HG02943 (cell line): ENCODE measurements around the gene TMEM267.
"Not testable (repeated sequence)": the region's sequence is repeated elsewhere in the genome, so short reads cannot be mapped to it uniquely, and the experiment has no call there.

Experiments
- ATAC-seq: cut with Tn5 transposase; IDR thresholded peaks from one replicate; pipeline ENCODE4 v1.9.1; 2021; ENCODE audit warnings: mild to moderate bottlenecking, low read depth, moderate library complexity; ENCODE audit not compliant: unreplicated experiment

The TMEM267 gene

GRCh38 chr5:43483298-43484105 is at the start of gene TMEM267:
TSS of gene TMEM267 (minus strand) at chr5:43483865. CDS start at chr5:43453969, 29,896 bp downstream.
- ATAC-seq = peak; percentile 86

- ATAC-seq = no peak
These were observed 47.0 kb upstream of the TMEM267 start for GRCh38 chr5:43530648-43531047.

- ATAC-seq = no peak
These were observed 40.0 kb upstream of the TMEM267 start for GRCh38 chr5:43523662-43524072.

GRCh38 chr5:43520615-43521014 is 37.0 kb upstream of the TMEM267 start:
- ATAC-seq = no peak

GRCh38 chr5:43515678-43516048 is 32.0 kb upstream of the TMEM267 start:
- ATAC-seq = no peak

- peak; percentile 97 for ATAC-seq
These were observed 31.4 kb upstream of the TMEM267 start, which contains the start of gene C5orf34 for GRCh38 chr5:43514816-43515677. TSS of gene C5orf34 (minus strand) at chr5:43515148. CDS start at chr5:43509339, 5,809 bp downstream.

GRCh38 chr5:43514471-43514815 is 30.8 kb upstream of the TMEM267 start:
- peak; percentile 35 for ATAC-seq

- ATAC-seq = no peak
These were observed 30.4 kb upstream of the TMEM267 start for GRCh38 chr5:43514025-43514424.

GRCh38 chr5:43511062-43511461 is 27.4 kb upstream of the TMEM267 start:
- not testable (repeated sequence) for ATAC-seq

GRCh38 chr5:43498581-43498980 is 14.9 kb upstream of the TMEM267 start:
- ATAC-seq = no peak

- no peak for ATAC-seq
These were observed 13.8 kb upstream of the TMEM267 start for GRCh38 chr5:43497311-43498104.

- ATAC-seq = no peak
These were observed 7.7 kb upstream of the TMEM267 start for GRCh38 chr5:43491326-43491725.

GRCh38 chr5:43486353-43486752 is 2.7 kb upstream of the TMEM267 start:
- no peak for ATAC-seq

- ATAC-seq = no peak
These were observed 1.7 kb upstream of the TMEM267 start for GRCh38 chr5:43485406-43485805.

GRCh38 chr5:43484106-43484849 is 613 bp upstream of the TMEM267 start:
- ATAC-seq = peak; percentile 80

GRCh38 chr5:43482490-43483297 is 971 bp downstream of the TMEM267 start:
- ATAC-seq = no peak

- ATAC-seq = no peak
These were observed 13.8 kb downstream of the TMEM267 start for GRCh38 chr5:43469671-43470391.

- no peak for ATAC-seq
These were observed 16.6 kb downstream of the TMEM267 start for GRCh38 chr5:43467100-43467499.

GRCh38 chr5:43465455-43465854 is 18.2 kb downstream of the TMEM267 start:
- ATAC-seq = not testable (repeated sequence)
